BE2C (cell line): ENCODE measurements around the gene PTMA.

Experiments
- DNase-seq: peaks from one replicate; pipeline ENCODE4 v3.0.0-alpha.2; 2020
- H3K27me3 ChIP-seq: fragments of 250-450 bp; sonication (Bioruptor Pico); 2 replicates; pipeline ENCODE4 v1.5.1; 2020; ENCODE audit warnings: mild to moderate bottlenecking
- H3K36me3 ChIP-seq: fragments of 250-450 bp; sonication (Bioruptor Pico); 2 replicates; pipeline ENCODE4 v1.5.1; 2020; ENCODE audit warnings: mild to moderate bottlenecking
- H3K4me1 ChIP-seq: fragments of 250-450 bp; sonication (Bioruptor Pico); 2 replicates; pipeline ENCODE4 v1.5.1; 2020
- H3K4me3 ChIP-seq: 2 replicates; pipeline ENCODE4 v1.5.1; 2011; ENCODE audit warnings: low read depth, low read length
- H3K9me3 ChIP-seq: fragments of 250-450 bp; sonication (Bioruptor Pico); 2 replicates; pipeline ENCODE4 v1.5.1; 2020
- CTCF ChIP-seq: IDR thresholded peaks from 2 replicates; pipeline ENCODE4 v1.5.1; 2012; ENCODE audit warnings: mild to moderate bottlenecking, low read depth, low read length

The PTMA gene

GRCh38 chr2:231680992-231681852 lies 27.1 kb upstream of the PTMA start:
- peak; percentile 75 for DNase-seq
- no peak for TF ChIP-seq CTCF
- H3K4me1 ChIP-seq = no peaks in the 10 kb centered on the region; the same call in 1 of the 2 replicates

GRCh38 chr2:231682603-231683291 lies 25.6 kb upstream of the PTMA start:
- Histone ChIP-seq H3K9me3 (no peaks in the 10 kb centered on the region), H3K36me3 (no peaks in the 10 kb centered on the region), H3K4me3 (no peak overlapping the region), H3K4me1 (peaks cover 4% of the 10 kb centered on the region; the same call in 1 of the 2 replicates), H3K27me3 (no peaks in the 10 kb centered on the region)
- TF ChIP-seq CTCF = no peak
- no peak for DNase-seq

More at GRCh38 chr2:231680992-231681852, 27.1 kb upstream of the PTMA start:
- Histone ChIP-seq H3K9me3 (no peaks in the 10 kb centered on the region), H3K27me3 (no peaks in the 10 kb centered on the region), H3K36me3 (no peaks in the 10 kb centered on the region), H3K4me3 (peak overlapping the region; percentile 32)

- TF ChIP-seq CTCF = no peak
- no peak for DNase-seq
- Histone ChIP-seq H3K9me3 (no peaks in the 10 kb centered on the region), H3K36me3 (no peaks in the 10 kb centered on the region), H3K27me3 (no peaks in the 10 kb centered on the region), H3K4me3 (no peak overlapping the region), H3K4me1 (peaks cover 4% of the 10 kb centered on the region; the same call in 1 of the 2 replicates)
Measured at GRCh38 chr2:231683292-231684235, 24.8 kb upstream of the PTMA start.

- Histone ChIP-seq H3K9me3 (no peaks in the 10 kb centered on the region), H3K36me3 (no peaks in the 10 kb centered on the region), H3K4me3 (no peak overlapping the region), H3K27me3 (no peaks in the 10 kb centered on the region), H3K4me1 (peaks cover 4% of the 10 kb centered on the region; the same call in 1 of the 2 replicates)
- TF ChIP-seq CTCF = no peak
- DNase-seq = no peak
Measured at GRCh38 chr2:231684314-231685223, 23.8 kb upstream of the PTMA start.
